Kidney glomerular epithelial cell (primary cell): ENCODE results near the gene KRT84.
A peak's percentile ranks its signal among the peaks of the same experiment; 100 is the strongest.

Experiments used
- DNase-seq: peaks from one replicate; lab custom pipeline; 2025; lab: John Stamatoyannopoulos, UW

KRT84 gene

GRCh38 chr12:52383331-52383730 lies 2.1 kb downstream of the KRT84 start:
- DNase-seq: no peak

GRCh38 chr12:52382854-52383253 lies 2.6 kb downstream of the KRT84 start:
- no peak for DNase-seq

GRCh38 chr12:52381206-52381605 lies 4.2 kb downstream of the KRT84 start:
- DNase-seq: no peak

DNA sequence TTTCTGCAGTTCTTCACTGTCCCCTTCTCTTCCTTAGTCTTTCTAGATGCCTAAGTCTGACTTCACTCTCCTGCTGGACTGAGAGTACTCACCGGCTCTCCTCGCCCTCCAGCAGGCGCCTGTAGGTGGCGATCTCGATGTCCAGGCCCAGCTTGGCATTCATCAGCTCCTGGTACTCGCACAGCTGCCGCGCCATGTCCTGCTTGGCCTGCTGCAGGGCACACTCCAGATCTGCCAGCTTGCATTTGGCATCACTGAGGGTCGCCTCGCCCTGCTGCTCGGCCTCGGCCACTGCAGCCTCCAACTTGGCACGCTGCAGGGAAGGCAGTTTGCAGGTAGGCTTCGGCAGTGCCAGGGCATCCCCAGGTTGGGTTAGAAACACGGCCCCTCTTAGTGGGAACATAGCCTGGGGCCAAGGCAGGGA lies 5.2 kb downstream of the KRT84 start:
- peak; percentile 21 for DNase-seq

GRCh38 chr12:52379536-52379935 lies 5.9 kb downstream of the KRT84 start:
- no peak for DNase-seq

- no peak for DNase-seq
Measured at GRCh38 chr12:52378091-52378490, 7.4 kb downstream of the KRT84 start.

DNA sequence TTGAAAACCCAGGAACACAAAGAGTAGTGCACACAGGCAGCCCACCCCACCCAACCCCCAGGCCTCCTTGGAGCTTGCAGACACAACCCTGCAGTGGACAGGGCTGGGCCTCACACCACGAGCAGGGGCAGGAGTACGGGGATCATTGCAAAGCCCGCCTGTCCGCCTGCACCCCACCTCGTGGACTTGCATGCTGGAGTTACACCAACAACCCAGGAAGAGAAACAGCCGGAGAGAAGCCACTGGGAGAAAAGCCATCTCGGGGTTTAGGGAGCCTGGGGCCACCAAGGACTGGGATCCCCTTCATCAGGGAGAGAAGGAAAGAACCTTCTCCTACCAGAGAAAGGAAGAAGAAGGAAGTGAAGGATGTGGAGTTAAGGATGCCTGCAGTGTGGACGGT lies 8.2 kb downstream of the KRT84 start:
- no peak for DNase-seq

- DNase-seq: peak; percentile 88
Measured at GRCh38 chr12:52372216-52373154, 13.0 kb downstream of the KRT84 start.

GRCh38 chr12:52371716-52372115 lies 13.7 kb downstream of the KRT84 start:
- DNase-seq: no peak

- DNase-seq: peak; percentile 82
Measured at GRCh38 chr12:52370926-52371608, 14.4 kb downstream of the KRT84 start.

GRCh38 chr12:52369809-52370208 lies 15.6 kb downstream of the KRT84 start:
- no peak for DNase-seq

DNA sequence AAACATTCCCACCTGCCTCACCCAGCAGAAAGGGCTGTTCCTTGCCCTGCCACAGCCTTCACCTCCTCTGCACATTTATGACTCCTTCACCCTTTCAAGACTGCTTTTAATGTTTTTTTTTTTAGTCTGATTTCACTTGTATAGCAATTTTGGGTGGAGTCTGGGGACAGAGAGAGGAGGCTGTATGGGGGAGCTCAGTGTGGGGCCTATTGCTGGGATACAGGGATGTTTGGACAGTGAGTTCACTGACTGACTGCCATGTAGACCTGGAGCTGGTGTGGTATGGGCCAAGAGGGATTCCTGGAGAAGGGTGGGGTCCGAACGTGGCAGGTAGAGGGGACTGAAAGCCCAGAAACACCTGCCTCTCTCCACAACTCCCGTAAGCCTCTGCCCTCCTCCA lies 16.2 kb downstream of the KRT84 start:
- peak; percentile 26 for DNase-seq

DNA sequence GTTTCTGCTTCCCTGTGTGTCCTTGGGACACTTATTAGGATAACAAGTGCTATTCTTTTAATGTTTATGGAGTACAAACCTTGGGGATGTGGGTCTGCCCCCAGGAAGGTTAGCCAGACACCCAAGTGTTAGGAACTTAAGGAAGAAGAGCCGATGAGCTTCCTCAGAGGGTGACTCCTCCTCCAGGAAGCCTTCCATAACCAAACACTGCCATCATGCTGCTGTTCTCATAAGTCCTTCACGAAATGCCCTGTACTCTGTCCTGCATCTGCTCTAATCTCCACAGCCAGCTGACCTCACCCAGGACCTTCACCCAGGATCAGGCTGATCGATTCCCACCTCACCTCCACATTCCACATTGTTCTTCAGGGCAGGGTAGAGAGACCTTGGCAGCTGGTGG lies 16.9 kb downstream of the KRT84 start:
- no peak for DNase-seq

- no peak for DNase-seq
Measured at GRCh38 chr12:52367876-52368275, 17.6 kb downstream of the KRT84 start.

DNA sequence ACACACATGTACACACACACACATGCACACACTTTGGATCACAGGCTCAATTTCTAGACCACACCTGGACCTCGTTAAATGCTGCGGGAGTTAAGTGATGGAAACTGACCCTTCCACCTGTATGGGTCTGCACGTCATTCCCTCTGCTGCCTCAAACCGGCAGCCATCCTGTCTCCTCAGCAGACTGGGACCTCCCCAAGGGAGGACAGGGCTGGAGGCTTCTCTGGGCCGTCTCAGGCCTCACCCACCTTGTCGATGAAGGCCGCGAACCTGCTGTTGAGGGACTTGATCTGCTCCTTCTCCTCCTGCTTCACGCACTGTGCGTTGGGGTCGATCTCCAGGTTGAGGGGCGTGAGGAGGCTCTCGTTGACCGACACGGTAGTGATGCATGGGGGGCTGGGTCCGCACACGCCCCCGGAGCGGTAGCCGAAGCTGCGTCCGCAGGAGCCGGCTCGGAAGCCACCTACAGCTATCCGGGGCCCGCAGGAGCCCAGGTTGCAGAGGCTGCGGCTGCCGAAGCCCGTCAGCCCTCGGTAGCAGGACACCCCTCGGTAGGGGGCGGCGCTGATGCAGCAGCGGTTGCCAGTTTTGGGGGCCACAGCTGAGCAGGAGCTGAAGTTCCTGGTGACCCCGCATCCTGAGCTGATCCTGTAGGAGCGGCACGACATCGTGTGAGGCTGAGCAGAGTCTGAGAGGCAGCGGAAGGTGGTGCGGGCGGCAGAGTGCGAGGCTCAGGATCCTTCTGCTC lies 18.5 kb downstream of the KRT84 start, which contains the start of gene KRT85:
Gene KRT85 (minus strand): TSS at position 744 of the 748 bp plus-strand sequence. CDS start 76 bp downstream, at position 668.
- no peak for DNase-seq

DNA sequence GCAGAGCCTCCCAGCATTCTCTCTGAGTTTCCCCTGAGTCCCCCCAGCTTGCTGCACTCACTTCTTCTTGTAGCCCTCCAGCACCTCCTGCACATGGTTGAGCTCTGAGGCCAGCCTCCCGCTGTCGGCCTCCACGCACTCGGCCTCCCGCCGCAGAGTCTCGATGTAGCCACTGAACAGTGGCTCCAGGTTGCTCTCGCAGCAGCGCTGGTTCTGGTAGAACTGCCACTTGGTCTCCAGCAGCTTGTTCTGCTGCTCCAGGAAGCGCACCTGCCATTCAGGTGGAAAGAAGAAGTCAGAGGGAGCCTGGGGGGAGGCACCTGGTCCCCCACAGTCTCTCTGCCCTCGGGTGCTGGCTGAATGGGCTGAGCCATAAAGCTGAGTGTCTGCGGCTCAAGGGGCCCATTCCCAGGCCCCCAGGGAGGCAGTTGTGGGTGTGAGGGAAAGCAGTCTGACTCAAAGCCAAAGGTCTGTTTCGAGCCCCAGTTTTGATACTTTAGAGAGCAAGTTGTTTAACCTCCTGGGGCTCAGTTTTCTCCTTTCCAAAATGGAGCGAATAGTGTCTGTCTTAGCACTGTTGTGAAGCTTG lies 20.5 kb downstream of the KRT84 start:
- DNase-seq: no peak

DNA sequence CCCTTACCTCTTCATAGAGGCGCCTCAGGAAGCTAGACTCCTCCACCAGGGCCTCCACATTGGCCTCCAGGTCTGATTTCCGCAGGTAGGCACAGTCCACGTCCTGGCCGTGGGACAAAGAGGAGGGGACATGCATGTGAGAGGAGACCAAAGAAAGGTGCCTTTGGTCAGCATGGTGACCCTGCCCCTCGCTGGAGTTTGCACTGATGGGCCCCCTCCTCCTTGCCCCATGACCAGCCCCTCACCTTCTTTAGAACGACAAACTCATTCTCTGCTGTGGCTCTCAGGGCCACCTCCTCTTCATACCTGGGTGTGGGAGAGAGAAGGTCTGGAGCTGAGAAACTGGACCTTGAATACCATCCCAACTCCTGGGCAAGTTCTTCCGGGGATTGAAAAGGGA lies 21.4 kb downstream of the KRT84 start:
- DNase-seq: no peak

DNA sequence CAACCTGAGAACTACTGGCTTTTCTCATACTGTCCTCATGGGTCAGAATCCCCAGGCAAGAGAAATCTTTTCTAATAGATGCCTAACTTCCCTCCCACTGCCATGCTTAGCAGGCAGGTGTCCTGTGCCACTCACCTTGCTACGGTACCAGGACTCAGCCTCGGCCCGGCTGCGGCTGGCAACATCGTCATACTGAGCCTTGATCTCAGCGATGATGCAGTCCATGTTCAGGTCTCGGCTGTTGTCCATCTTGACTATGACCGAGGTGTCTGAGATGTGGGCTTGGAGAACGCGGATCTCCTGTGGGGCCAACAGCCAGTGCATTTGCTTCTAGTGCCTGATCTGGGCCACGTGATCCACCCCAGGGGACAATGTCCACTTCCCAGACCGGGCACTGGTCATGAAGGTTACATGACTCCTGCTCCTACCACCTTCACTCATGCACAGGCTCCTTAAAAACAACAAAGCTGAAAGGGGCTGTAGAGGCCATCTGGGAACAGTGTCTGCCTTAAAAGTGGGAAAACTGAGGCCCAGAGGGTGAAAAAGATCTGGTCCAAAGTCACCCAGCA lies 22.3 kb downstream of the KRT84 start:
- no peak for DNase-seq

- DNase-seq: no peak
Measured at GRCh38 chr12:52362118-52362726, 23.2 kb downstream of the KRT84 start.

DNA sequence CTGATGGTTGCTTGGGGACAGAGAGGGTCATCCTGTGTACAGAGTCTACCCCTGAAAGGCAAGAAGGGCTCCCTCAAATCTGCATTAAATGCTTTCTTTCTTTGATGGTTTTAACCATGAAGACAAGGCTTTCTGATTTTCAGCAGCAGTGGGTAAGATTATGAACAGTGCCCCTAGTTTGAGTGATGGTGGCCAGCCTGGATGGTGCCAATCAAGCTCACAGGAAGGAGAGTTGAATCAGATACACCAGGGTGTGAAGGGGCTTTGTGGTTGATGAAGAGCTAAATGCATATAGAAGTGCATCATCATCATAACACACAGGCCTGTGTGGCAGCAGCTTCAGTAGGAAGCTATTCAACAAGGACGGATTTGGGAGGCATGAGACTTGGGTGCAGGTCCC lies 23.9 kb downstream of the KRT84 start:
- no peak for DNase-seq

DNA sequence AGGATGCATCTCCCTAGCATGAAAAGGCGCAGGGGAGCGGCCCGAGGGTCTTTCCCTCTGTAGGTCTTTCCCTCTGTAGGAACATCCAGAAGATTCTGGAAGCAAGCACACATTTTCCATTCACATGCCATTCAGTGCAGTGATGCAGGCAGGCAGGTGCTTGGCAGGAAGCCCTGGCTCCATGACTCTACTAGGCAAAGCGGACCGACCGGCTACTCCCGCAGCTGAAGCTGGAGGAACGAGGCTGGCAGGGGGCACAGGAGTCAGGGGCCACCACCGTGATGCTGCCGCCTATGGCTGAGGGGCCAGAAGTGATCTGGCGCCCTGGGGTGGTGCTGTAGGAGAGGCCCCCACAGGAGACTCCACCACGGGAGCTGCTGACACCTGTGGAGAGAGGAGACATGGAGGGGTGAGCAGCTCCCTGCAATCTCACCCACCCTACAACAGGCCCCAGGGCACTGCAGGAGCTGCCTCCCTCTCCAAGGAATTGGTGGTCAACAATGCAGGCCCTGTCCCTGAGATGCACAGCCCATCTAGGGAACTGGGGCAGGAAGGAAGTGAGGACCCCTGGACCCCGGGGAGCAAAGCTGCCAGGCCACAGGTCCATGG lies 24.7 kb downstream of the KRT84 start:
- DNase-seq: no peak
